H1 (cell line): ENCODE data around the gene BPGM.

Experiments
- CBX8 ChIP-seq: fragments of 300-800, 300-1000 bp; sonication (generic); IDR thresholded peaks from 2 replicates; pipeline ENCODE4 v1.7.1; 2016; ENCODE audit warnings: low read depth, low read length, borderline replicate concordance
- CHD1 ChIP-seq: IDR thresholded peaks from 2 replicates; pipeline ENCODE4 v1.6.1; 2012; ENCODE audit warnings: low read depth, low read length, improper control_type of control experiment
- CTCF ChIP-seq, 3 experiments: IDR thresholded peaks; 1 replicate in 2 of 3; 2 replicates in 1 of 3; pipeline versions ENCODE4 v1.5.1 to v1.6.1; 2011; ENCODE audit warnings: low read length in 3 of 3, mild to moderate bottlenecking in 3 of 3, inconsistent platforms in 2 of 3, low read depth in 1 of 3, moderate library complexity in 1 of 3; ENCODE audit not compliant: insufficient read depth in 1 of 3; ENCODE audit errors: control extremely low read depth in 1 of 3
- EP300 ChIP-seq, 2 experiments: IDR thresholded peaks; 1 replicate in 1 of 2; 2 replicates in 1 of 2; pipeline ENCODE4 v1.6.1; 2011 to 2012; ENCODE audit warnings: low read depth in 2 of 2, low read length in 2 of 2, mild to moderate bottlenecking in 2 of 2, borderline replicate concordance in 1 of 2, inconsistent platforms in 1 of 2, moderate library complexity in 1 of 2
- JUN ChIP-seq: IDR thresholded peaks from 2 replicates; pipeline ENCODE4 v1.6.1; 2011; ENCODE audit warnings: low read depth, mild to moderate bottlenecking, improper control_type of control experiment, low read length
- POLR2A ChIP-seq, 2 experiments: IDR thresholded peaks; 1 replicate in 1 of 2; 2 replicates in 1 of 2; pipeline ENCODE4 v1.6.1; 2011; ENCODE audit warnings: low read depth in 2 of 2, low read length in 2 of 2, mild to moderate bottlenecking in 2 of 2; ENCODE audit errors: control extremely low read depth in 1 of 2
- POLR2AphosphoS5 ChIP-seq: IDR thresholded peaks from 2 replicates; pipeline ENCODE4 v1.6.1; 2011; ENCODE audit warnings: low read depth, low read length
- RAD21 ChIP-seq, 2 experiments: IDR thresholded peaks in 1 of 2; conservative IDR thresholded peaks in 1 of 2; 2 replicates each; pipeline ENCODE4 v1.6.1; 2011; ENCODE audit warnings: low read depth in 2 of 2, low read length in 2 of 2, improper control_type of control experiment in 1 of 2, inconsistent platforms in 1 of 2, mild to moderate bottlenecking in 1 of 2, moderate library complexity in 1 of 2

DNA sequence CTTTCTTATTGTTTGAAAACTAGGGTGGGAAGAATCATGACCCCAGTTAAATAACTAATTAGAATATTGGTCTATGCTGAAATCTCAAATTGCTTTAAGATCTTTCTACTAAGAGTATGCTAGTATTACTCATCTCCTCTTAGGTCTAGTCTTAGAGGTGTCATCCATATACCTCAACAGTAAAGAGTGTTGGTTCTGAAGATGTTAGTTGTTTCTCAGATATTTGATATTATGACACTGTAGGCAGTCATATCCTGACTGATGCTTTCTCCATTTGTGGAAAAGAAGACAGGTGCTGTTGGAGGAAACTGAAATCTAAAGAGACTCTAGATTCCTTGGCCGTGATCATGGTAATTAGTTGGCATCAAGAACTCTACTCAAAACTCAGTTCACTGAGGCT is 21.2 kb downstream of the BPGM start:
- no peak for TF ChIP-seq CTCF (IDR thresholded peaks at IDR 0.05; ENCODE audit: control extremely low read depth in 1 of 3, insufficient read depth in 1 of 3, low read depth in 1 of 3, low read length in 3 of 3)
- no peak for TF ChIP-seq POLR2A (IDR thresholded peaks at IDR 0.05; ENCODE audit: control extremely low read depth in 1 of 2, low read depth in 2 of 2, low read length in 2 of 2)
- TF ChIP-seq EP300 (IDR thresholded peaks at IDR 0.05; ENCODE audit: borderline replicate concordance in 1 of 2, low read depth in 2 of 2, low read length in 2 of 2), result no peak
- no peak for TF ChIP-seq JUN
- no peak for TF ChIP-seq CBX8
- TF ChIP-seq RAD21 (IDR thresholded peaks at IDR 0.05 in 1 of 2, conservative IDR thresholded peaks at IDR 0.05 in 1 of 2; ENCODE audit: low read depth in 2 of 2, low read length in 2 of 2), result no peak
- TF ChIP-seq POLR2AphosphoS5, result no peak
- TF ChIP-seq CHD1, result no peak
